Stimulated activated CD4-positive, alpha-beta T cell treated with anti-CD3 and anti-CD28 coated beads, TNF-alpha, amount 100 ng/mL, for 4 hours (primary cell): Measurements from ENCODE around the gene DMXL1.

Experiments
- DNase-seq, 3 experiments: peaks; one replicate each; pipeline ENCODE4 v3.0.0-alpha.2; 2020; ENCODE audit warnings: low read depth in 3 of 3

Gene DMXL1

DNA sequence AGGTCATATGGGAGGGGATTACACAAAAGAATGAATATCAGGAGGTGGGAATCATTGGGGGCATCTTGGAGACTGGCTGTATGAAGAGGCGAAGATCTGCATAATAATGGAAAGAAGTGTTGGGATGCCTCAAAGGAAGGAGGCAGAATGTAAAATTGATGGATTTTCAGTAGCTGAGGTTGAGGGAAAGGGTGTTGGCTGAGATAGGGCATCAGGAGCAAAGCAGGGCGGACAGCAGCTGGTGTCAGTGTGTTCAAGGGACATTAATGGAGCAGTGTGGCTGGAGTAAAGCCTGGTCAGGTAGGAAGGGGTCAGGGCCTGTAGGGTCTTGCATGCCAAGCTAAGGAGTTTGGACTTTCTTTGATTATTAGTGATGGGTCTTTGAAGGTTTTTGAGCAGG, 219.7 kb downstream of the DMXL1 start:
- no peak for DNase-seq

DNA sequence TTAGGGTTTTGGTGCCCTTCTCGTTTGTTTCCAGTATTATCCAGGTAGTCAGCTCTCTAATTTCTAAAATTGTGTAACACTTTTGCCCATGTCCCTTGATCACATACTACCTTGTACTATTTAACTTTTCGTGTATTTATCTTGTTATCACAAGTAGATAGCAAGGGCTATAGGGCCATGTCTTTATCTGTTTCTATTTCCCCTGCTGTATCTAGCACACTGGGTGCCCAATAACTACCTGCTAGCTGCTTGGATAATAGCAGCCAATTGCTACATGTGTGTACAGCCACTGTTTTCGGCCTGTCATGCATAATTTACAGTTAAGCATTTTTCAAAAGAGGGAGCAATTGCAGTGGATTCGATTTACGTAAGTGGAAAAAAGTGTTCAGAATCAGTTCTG, 220.2 kb downstream of the DMXL1 start:
- DNase-seq = no peak

DNA sequence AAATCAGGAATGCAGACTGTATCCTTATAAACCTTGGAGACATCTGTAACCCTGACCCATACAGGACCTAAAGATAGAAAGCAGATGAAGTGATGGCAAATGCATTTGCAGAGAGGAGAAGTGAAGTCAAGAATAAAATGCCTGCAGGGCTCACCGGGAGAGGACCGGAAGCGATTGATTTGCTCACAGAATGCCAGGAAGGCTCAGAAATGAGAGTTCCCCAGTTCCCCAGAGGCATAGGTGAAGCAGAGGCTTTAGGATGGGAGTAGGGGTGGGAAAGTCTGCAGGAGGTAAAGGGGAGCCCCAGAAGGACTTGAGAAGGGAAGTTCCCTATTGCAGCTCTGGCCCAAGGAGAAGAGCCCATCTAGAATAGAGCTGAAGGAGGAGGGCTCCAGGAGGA, 221.0 kb downstream of the DMXL1 start:
- no peak for DNase-seq

DNA sequence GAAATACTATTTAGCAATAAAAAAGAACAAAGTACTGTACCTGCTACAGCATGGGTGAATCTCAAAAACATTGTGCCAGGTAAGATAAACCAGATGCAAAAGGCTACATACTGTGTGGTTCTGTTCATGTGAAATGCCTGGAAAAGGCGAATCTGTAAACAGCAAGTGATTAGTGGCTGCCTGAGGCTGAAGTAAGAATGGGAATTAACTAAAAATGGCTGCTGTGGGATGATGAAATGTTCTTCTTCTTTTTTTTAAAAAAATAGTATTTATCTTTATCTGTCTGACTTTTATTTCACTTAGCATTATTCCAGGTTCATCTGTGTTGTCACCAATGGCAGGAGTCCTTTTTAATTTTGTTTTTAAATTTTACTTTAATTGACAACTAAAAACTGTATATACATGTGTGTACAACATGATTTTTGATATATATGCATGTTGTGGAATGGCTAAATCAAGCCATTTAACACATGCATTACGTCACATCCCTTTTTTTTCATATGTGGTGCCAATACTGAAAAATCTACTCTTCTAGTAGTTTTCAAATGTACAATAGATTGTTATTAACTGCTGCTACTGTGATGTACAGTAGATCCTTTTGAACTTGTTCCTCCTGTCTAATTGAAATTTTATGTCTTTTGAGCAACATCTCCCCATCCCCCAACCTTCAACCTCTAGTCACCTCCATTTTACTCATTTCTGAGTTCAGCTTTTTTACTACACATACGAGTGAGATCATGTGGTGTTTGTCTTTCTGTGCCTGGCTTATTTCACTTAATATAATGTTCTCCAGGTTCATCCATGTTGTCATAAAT, 222.0 kb downstream of the DMXL1 start:
- DNase-seq = no peak

DNA sequence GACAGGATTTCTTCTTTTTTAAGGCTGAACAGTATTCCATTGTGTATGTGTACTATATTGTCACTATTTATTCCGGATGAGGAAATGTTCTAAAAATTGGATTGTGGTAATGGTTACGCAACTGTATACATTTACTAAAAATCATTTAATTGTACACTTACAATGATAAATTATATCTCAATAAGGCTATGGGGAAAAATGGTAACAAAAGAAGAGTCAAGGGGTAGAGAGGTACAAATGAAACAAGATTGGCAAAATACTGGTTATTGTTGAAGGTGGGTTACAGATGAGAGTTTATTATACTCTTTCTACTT, 222.6 kb downstream of the DMXL1 start:
- DNase-seq = no peak
